NCI-H345 treated with DMSO at 0.1 percent for 48 hours (cell line): ENCODE measurements around the gene SLC66A1.
"Not testable (repeated sequence)": the region's sequence is repeated elsewhere in the genome, so short reads cannot be mapped to it uniquely, and the experiment has no call there.

ENCODE experiments used
- DNase-seq: peaks from one replicate; lab custom pipeline; 2025; ENCODE audit not compliant: unreplicated experiment; lab: John Stamatoyannopoulos, UW

SLC66A1 gene

GRCh38 chr1:19311931-19312781, at the start of gene SLC66A1, which contains the start of gene AKR7A2:
TSS of gene SLC66A1 (plus strand) at chr1:19312326. CDS start at chr1:19317678, 5,352 bp downstream.
TSS of gene AKR7A2 (minus strand) at chr1:19312144. CDS start at chr1:19312124, 20 bp downstream.
- DNase-seq, result peak; percentile 84

- DNase-seq, result no peak
Measured at GRCh38 chr1:19262744-19263143, 49.4 kb upstream of the SLC66A1 start.

GRCh38 chr1:19268445-19268844, 43.7 kb upstream of the SLC66A1 start:
- DNase-seq, result no peak

GRCh38 chr1:19269427-19270342, 42.4 kb upstream of the SLC66A1 start:
- DNase-seq, result not testable (repeated sequence)

- DNase-seq, result not testable (repeated sequence)
Measured at GRCh38 chr1:19270343-19270730, 41.8 kb upstream of the SLC66A1 start.

- no peak for DNase-seq
Measured at GRCh38 chr1:19272064-19272463, 40.1 kb upstream of the SLC66A1 start.

GRCh38 chr1:19273106-19273843, 38.9 kb upstream of the SLC66A1 start:
- DNase-seq, result no peak

GRCh38 chr1:19273844-19274531, 38.1 kb upstream of the SLC66A1 start:
- DNase-seq, result not testable (repeated sequence)

GRCh38 chr1:19274636-19275035, 37.5 kb upstream of the SLC66A1 start:
- no peak for DNase-seq

- no peak for DNase-seq
Measured at GRCh38 chr1:19283891-19284290, 28.2 kb upstream of the SLC66A1 start.

- no peak for DNase-seq
Measured at GRCh38 chr1:19284881-19285280, 27.2 kb upstream of the SLC66A1 start.

- DNase-seq, result not testable (repeated sequence)
Measured at GRCh38 chr1:19285366-19285765, 26.8 kb upstream of the SLC66A1 start.

GRCh38 chr1:19285807-19286206, 26.3 kb upstream of the SLC66A1 start:
- DNase-seq, result not testable (repeated sequence)

- DNase-seq, result no peak
Measured at GRCh38 chr1:19287436-19288185, 24.5 kb upstream of the SLC66A1 start.

- not testable (repeated sequence) for DNase-seq
Measured at GRCh38 chr1:19288324-19289241, 23.5 kb upstream of the SLC66A1 start, which contains the start of gene AKR7A3. TSS of gene AKR7A3 (minus strand) at chr1:19288770. CDS start at chr1:19288709, 61 bp downstream.

GRCh38 chr1:19289244-19289643, 22.9 kb upstream of the SLC66A1 start:
- no peak for DNase-seq

- DNase-seq, result no peak
Measured at GRCh38 chr1:19294638-19295037, 17.5 kb upstream of the SLC66A1 start.

GRCh38 chr1:19300211-19300610, 11.9 kb upstream of the SLC66A1 start:
- DNase-seq, result no peak
